Pancreas (tissue), 10 donors: ENCODE measurements around the gene SACS. TPM values are rescaled to one million over a fixed set of nuclear protein-coding genes. Genes with fewer than 3 reads are reported as not detected.

Experiments used
- ATAC-seq, 4 donors: fragments of 200-7000 bp; cut with Tn5 transposase; one replicate each; pipeline versions ENCODE4 v1.8.0 to v1.9.1; 2020; ENCODE audit warnings: mild to moderate bottlenecking in 4 of 4, moderate library complexity in 4 of 4
- DNase-seq, 6 donors: peaks; one replicate each; pipeline ENCODE4 v3.0.0-alpha.2; 2020
- FAIRE-seq: peaks from 2 replicates; lab custom pipeline; 2012; peaks lifted over from hg19 to GRCh38; lab: Jason Lieb, UNC
- H3K27ac ChIP-seq, 4 donors: fragments of 200-600 bp; sonication (generic); 1 replicate in 3 of 4; 2 replicates in 1 of 4; pipeline versions ENCODE4 v1.5.0 to v1.8.0; 2020
- H3K27me3 ChIP-seq, 4 donors: fragments of 200-600 bp; one replicate each; pipeline ENCODE4 v1.8.0; 2021
- H3K36me3 ChIP-seq, 3 donors: fragments of 200-600 bp; sonication (generic) in 1 of 3; one replicate each; pipeline versions ENCODE4 v1.5.0 to v1.8.0; 2020 to 2021
- H3K4me1 ChIP-seq, 3 donors: fragments of 200-600 bp; one replicate each; pipeline ENCODE4 v1.8.0; 2021
- H3K4me3 ChIP-seq, 4 donors: fragments of 200-600 bp; sonication (generic) in 2 of 4; one replicate each; pipeline versions ENCODE4 v1.5.0 to v1.8.0; 2020 to 2021
- H3K9me3 ChIP-seq, 4 donors: fragments of 200-600 bp; one replicate each; pipeline ENCODE4 v1.8.0; 2021
- WGBS, 2 donors: extraction: QIAGEN DNeasy Blood & Tissue Kit; methylation state at CpG; one replicate each; pipeline ENCODE4 v1.1.7; 2013; 5-methylcytosine and 5-hydroxymethylcytosine counted together
- intact Hi-C, 3 donors: fragments of 100-400 bp; cut with DNase I; formaldehyde crosslinking; loops; one replicate each; pipeline versions ENCODE4 v1.11.1 to v1.14.2; 2022
- polyA plus RNA-seq, 2 donors: library from polyadenylated mRNA; stranded (reverse); fragments of 200-250 nt; gene quantifications; one replicate each; pipeline ENCODE4 v1.2.3, GENCODE V29; 2013
- total RNA-seq, 6 donors: library from RNA; stranded (reverse); fragmentation: NEBNext Ultra II Directional in 4 of 6; extraction: Animal tissue kit (Norgen Biotek cat#: 25700) in 4 of 6; gene quantifications; one replicate each; pipeline versions ENCODE4 v1.2.1 to v1.2.4, GENCODE V29; 2021 to 2023
- TF ChIP-seq, protein P1 (sequence below), 4 donors: fragments of 200-600 bp; sonication (generic) in 3 of 4; IDR thresholded peaks; one replicate each; pipeline versions ENCODE4 v1.5.0 to v1.8.0; 2021; ENCODE audit warnings: antibody characterized with exemption in 4 of 4
- donor health status: healthy with polysubstance abuse.
- donor health status: DM: no; HTN: no; CAD: no; lungs with moderate emphysema.
- donor health status: DM: no; HTN: no; CAD: no.
- donor health status: control.
- donor health status: control.
- donor health status: Bipolar disorder and iron deficiency.
- donor health status: DM: yes; HTN: yes; CAD: no.
- donor health status: DM: no; HTN: no; CAD: no.
- donor health status: DM: no; HTN: no; CAD: no.
- donor health status: DM: yes; HTN: yes; CAD: no.

SACS gene
- total and polyA plus RNA-seq, 8 donors, result 2.1 to 7.9 (median 4.6) TPM

DNA sequence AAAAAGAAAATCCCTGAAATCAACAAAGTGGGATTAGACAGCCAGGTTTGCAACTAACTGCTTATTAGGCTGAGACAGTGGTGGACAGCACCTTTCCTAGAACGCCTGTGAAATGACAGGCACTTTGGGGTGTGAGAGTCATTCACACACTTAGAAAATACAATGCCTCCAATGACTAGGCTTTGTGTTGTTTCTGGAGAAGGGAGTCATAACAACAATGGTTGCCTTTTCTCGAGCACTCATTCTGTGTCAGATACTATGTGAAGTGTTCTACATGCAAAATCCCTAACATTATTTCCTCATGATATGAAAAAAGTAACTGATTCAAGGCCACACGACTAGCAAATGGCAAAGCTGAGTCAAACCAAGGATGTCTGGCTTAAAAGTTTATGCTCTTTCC lies 41.2 kb downstream of the SACS start:
- no peaks in the 10 kb centered on the region for H3K9me3 ChIP-seq
- 76 to 77% methylated on average over 3 of the region's 3 CpGs for WGBS, 2 donors
- no peak for DNase-seq
- TF ChIP-seq, protein P1, sequence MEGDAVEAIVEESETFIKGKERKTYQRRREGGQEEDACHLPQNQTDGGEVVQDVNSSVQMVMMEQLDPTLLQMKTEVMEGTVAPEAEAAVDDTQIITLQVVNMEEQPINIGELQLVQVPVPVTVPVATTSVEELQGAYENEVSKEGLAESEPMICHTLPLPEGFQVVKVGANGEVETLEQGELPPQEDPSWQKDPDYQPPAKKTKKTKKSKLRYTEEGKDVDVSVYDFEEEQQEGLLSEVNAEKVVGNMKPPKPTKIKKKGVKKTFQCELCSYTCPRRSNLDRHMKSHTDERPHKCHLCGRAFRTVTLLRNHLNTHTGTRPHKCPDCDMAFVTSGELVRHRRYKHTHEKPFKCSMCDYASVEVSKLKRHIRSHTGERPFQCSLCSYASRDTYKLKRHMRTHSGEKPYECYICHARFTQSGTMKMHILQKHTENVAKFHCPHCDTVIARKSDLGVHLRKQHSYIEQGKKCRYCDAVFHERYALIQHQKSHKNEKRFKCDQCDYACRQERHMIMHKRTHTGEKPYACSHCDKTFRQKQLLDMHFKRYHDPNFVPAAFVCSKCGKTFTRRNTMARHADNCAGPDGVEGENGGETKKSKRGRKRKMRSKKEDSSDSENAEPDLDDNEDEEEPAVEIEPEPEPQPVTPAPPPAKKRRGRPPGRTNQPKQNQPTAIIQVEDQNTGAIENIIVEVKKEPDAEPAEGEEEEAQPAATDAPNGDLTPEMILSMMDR (IDR thresholded peaks at IDR 0.05), result no peak
- no peak overlapping the region for H3K4me3 ChIP-seq
- H3K27me3 ChIP-seq, result no peaks in the 10 kb centered on the region
- ATAC-seq, result no peak
- intact Hi-C loops, result no loop called here
- FAIRE-seq, result no peak
- H3K36me3 ChIP-seq, result no peaks in the 10 kb centered on the region
- H3K4me1 ChIP-seq, result no peaks in the 10 kb centered on the region
- H3K27ac ChIP-seq, result no peak overlapping the region

DNA sequence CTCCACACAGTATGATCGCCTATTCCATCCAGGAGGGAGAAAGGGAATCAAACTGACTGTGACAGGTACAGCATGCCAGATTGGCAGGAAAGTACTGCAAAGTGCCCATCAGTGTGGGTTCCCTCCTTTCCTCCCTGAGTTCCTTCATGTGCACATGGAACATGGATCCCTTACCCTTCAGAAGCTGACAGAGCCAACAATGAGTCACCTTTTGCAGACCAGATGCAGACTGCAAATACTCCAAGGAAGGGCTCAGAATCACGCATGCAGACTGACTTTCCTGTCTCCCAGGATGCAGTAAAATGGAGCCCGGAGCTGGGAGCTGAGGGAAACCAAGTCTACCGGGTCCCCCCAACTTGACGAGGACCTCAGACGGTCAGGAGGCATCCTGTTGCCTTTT lies 41.8 kb downstream of the SACS start:
- Histone ChIP-seq H3K27ac (no peak overlapping the region), H3K4me3 (no peak overlapping the region), H3K36me3 (no peaks in the 10 kb centered on the region), H3K4me1 (no peaks in the 10 kb centered on the region), H3K27me3 (no peaks in the 10 kb centered on the region), H3K9me3 (no peaks in the 10 kb centered on the region)
- DNase-seq (no peak), FAIRE-seq (no peak), ATAC-seq (no peak)
- TF ChIP-seq, protein P1 (IDR thresholded peaks at IDR 0.05), result no peak
- WGBS, 2 donors, result 87% methylated on average over 6 of the region's 6 CpGs
- intact Hi-C loops, result no loop called here

DNA sequence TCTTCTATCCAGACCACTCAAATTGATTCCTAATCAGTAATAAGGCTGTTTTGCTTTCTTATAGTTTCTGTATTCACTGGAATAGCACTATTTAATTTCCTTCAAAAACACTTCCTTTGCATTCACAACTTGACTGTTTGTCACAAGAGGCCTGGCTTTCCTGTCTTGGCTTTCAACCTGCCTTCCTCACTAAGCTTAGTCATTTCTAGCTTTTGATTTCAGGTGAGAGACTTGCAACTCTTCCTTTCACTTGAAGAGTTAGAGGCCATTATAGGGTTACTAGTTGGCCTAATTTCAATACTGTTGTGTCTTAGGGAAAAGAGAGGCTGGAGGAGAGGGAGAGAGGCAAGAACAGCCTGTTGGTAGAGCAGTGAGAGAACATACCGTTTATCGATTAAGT lies 47.0 kb downstream of the SACS start:
- no peak for ATAC-seq
- intact Hi-C loops, result no loop called here
- WGBS, 2 donors, result 91 to 98% methylated on average over 2 of the region's 2 CpGs
- H3K36me3 ChIP-seq, result no peaks in the 10 kb centered on the region
- TF ChIP-seq, protein P1 (IDR thresholded peaks at IDR 0.05), result no peak
- no peak for DNase-seq
- H3K27me3 ChIP-seq, result no peaks in the 10 kb centered on the region
- no peaks in the 10 kb centered on the region for H3K4me1 ChIP-seq
- FAIRE-seq, result no peak
- no peak overlapping the region for H3K4me3 ChIP-seq
- no peaks in the 10 kb centered on the region for H3K9me3 ChIP-seq
- H3K27ac ChIP-seq, result no peak overlapping the region

DNA sequence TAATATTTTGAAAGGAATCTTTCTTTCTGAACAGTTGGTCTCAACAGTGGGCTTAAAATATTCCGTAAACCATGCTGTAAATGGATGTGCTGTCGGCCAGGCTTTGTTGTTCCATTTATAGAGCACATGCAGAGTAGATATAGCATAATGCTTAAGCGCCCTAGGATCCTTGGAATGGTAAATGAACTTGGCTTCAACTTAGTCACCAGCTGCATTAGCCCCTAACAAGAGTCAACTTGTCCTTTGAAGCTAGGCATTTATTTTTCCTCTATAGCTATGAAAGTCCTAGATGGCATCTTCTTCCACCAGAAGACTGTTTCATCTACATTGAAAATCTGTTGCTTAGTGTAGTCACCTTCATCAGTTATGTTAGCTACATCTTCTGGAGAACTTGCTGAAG lies 47.6 kb downstream of the SACS start:
- Histone ChIP-seq H3K9me3 (no peaks in the 10 kb centered on the region), H3K27me3 (no peaks in the 10 kb centered on the region), H3K27ac (no peak overlapping the region), H3K4me3 (no peak overlapping the region), H3K4me1 (no peaks in the 10 kb centered on the region), H3K36me3 (no peaks in the 10 kb centered on the region)
- no peak for DNase-seq
- intact Hi-C loops, result no loop called here
- 91 to 95% methylated on average over 3 of the region's 3 CpGs for WGBS, 2 donors
- no peak for ATAC-seq
- TF ChIP-seq, protein P1 (IDR thresholded peaks at IDR 0.05), result no peak
- no peak for FAIRE-seq

DNA sequence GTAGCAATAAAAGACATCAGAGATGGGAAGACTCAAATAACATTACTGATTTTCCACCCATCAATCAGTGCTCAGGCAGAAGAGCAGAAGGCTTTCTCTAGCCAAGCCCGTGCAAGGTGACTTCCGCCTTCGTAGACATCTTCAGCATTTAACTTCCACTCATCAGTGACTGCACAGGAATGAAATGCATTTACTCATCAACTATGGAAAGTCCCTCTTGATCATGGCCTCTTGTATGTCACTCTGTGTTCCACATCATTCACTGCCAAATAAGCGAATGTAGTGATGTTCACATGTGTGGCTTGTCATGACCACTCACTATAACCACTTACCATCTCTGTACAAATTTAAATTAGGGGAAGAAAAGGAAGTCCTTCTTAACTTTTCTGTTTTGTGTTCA lies 49.4 kb downstream of the SACS start:
- ATAC-seq (no peak), DNase-seq (no peak), FAIRE-seq (no peak)
- WGBS, 2 donors, result 89 to 92% methylated on average over 4 of the region's 4 CpGs
- Histone ChIP-seq H3K9me3 (no peaks in the 10 kb centered on the region), H3K4me1 (no peaks in the 10 kb centered on the region), H3K27me3 (no peaks in the 10 kb centered on the region), H3K27ac (no peak overlapping the region), H3K36me3 (no peaks in the 10 kb centered on the region), H3K4me3 (no peak overlapping the region)
- intact Hi-C loops, result no loop called here
- TF ChIP-seq, protein P1 (IDR thresholded peaks at IDR 0.05), result no peak
